ENCODE results near the gene MYO1E.
A peak's percentile ranks its signal among the peaks of the same experiment; 100 is the strongest.
"Not testable (repeated sequence)": the region's sequence is repeated elsewhere in the genome, so short reads cannot be mapped to it uniquely, and the experiment has no call there.

Gene MYO1E

DNA sequence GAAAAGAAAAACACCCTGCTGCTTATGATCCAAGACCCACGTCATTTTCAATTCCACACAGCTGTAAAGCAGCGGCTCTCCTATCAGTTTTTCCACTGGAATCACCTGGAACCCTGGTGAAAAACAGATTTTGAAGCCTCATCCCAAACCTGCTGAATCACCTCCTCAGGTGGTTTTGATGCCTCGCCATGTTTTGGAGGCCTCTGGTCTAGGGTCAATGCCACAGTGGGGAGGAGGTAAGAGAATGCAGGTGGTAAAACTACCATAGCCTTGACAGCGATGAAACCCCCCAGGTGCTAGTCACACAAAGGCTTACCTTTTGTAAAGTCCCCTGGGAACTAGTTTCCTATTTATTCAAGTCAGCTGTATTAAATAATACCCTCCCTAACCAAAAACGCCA lies 24.8 kb downstream of the MYO1E start:
- no peak for DNase-seq

DNA sequence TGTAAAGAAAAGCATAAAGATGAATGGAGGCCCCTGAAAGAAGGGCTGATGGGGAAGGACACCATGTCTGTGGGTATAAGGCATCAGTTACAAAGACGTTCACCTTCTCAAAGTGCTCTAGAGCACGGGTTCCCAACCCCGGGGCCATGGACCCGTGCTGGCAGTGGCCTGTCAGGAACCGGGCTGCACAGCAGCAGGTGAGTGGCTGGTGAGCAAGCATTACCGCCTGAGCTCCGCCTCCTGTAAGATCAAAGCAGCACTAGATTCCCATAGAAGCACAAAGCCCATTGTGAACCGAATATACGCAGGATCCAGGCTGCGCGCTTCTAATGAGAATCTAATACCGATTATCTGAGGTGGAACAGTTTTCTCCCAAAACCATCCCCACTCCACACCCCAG lies 25.7 kb downstream of the MYO1E start:
- DNase-seq: no peak

DNA sequence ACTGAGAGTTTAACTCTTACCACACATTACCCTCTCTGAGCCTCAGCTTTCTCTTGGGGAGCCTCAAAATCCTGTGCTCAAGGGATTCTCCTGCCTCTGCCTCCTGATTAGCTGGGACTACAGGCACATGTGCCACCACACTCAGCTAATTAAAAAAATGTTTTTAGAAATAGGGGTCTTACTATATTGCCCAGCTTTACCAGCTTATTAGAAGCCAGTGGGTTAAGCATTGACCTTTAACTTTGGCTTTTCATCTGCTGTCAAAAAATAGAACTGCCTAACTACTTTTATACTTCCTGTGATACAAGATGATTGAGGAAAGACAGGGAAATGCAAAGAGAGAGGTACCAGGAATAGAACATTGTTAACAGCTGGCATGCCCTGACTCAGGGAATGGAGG lies 27.3 kb downstream of the MYO1E start:
- DNase-seq: no peak

DNA sequence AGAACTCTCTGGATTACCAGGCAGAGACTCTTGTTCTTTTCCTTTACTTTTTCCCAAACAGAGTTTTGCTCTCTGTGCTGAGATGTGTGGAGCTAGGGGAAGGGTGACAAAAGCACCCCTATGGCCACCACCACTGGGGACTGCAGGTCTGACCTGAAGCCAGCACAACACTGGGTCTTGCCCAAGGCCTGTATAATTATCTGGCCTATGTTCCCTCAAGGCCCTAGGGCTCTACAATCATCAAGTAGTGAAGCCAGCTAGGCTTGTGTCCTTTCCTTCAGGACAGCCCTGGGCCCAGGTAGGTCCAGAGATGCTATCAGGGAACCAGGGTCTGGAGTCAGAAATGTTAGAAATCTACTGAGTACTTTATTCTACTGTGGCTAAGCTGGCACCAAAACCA lies 28.4 kb downstream of the MYO1E start:
- DNase-seq: no peak

DNA sequence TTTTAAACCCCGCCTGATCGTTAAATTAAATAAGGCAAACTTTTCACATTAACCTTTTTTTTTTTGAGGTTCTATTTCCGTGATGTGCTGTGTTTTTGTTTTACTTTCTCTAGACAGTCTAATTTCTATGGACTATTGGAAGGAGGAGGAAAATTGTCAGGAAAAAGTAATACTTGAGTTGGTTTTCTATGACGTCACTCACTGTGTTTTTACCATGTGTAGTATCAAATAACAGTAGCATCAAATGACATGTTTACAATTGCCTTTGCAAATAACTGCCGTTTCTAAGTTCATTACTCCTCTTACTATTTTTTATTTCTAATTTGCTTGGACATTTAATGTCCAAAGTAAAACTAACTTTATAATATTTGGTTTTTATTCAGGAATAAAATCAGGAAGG lies 32.3 kb downstream of the MYO1E start:
- no peak for DNase-seq

DNA sequence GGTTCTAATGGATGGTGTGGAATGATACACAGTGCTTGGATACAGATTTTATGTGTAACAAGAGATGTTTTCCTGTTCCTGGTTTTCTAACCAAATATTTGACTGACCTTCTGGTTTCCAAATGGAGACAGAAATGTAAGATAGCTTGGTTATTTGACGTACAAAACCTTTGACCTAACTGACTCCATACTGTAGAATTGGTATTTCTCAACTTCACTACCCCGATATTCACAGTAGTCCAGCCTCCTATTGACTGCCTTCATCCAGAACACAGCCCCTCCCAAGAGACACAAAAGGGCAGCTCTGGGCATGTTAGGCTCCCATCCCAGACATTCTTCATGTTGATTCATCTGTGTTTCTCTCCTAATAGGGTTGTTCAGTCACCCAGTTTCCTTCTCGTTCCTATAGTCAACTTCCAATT lies 33.4 kb downstream of the MYO1E start:
- DNase-seq: no peak

DNA sequence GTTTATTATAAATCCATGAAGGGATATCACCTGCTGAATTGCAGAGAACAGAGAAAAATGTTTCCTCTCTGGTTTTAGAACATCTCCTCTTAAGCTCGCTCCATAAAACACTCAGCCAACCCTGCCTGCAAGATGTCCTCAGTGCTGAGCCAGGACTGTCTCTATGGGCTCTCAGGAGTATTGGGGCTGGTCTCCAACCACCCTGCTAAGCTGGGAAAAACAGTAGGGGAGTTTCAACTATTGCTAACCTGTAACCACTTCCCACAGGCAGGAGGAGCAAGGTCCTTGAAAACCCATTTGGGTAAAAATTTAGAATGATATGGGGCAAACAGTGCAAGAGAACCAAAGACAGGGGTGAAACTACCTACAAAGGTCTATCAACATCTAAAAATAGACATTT lies 34.3 kb downstream of the MYO1E start:
- DNase-seq: no peak

DNA sequence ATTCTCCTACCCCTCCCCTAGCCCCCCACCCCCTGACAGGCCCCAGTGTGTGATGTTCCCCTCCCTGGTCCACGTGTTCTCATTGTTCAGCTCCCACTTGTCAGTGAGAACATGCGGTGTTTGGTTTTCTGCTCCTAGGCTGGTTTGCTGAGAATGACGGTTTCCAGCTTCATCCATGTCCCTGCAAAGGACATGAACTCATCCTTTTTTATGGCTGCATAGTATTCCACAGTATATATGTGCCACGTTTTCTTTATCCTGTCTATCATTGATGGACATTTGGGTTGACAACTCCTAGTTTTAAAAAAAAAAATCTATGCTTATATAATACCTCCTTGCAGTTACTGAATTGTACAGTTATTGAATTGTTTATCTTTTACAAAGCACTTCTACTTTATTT lies 35.9 kb downstream of the MYO1E start:
- not testable (repeated sequence) for DNase-seq

DNA sequence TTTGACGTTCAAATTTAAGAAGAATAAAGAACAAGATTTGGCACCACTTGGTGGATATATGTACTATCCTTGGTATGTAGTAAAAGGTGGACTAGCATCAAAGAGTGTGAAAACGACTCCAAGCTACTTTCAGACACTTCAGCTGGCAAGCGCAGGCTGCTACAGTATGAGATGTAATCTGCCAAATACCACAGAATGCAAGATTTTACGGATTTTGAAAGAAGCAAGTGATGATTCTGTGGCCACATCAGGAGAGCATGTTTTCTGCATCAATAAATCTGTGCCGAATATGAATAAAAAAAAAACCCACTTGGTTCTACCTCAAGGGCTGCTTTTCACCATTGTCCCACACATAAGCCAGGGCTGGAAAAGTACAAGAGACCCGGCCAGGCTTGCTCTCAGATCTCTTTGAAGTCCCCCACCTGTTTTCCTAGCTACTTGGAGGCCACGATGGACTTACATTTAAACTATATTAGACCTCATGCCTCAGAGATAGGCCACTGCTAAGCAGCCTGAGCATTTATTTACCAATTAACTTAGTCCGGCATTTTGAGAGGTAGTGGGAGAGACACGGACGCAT lies 37.4 kb downstream of the MYO1E start:
- DNase-seq: no peak

DNA sequence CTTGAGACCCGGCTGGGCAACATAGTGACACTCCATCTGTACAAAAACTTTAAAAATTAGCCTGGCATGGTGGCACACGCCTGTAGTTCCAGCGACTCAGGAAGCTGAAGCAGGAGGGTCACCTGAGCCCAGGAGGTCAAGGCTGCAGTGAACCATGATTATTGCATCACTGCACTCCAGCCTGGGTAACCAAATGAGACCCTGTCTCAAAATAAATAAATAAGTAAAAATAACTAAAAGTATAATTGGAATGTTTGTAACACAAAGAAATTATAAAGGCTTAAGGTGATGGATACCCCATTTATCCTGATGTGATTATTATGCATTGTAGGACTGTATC lies 38.6 kb downstream of the MYO1E start:
- no peak for DNase-seq

DNA sequence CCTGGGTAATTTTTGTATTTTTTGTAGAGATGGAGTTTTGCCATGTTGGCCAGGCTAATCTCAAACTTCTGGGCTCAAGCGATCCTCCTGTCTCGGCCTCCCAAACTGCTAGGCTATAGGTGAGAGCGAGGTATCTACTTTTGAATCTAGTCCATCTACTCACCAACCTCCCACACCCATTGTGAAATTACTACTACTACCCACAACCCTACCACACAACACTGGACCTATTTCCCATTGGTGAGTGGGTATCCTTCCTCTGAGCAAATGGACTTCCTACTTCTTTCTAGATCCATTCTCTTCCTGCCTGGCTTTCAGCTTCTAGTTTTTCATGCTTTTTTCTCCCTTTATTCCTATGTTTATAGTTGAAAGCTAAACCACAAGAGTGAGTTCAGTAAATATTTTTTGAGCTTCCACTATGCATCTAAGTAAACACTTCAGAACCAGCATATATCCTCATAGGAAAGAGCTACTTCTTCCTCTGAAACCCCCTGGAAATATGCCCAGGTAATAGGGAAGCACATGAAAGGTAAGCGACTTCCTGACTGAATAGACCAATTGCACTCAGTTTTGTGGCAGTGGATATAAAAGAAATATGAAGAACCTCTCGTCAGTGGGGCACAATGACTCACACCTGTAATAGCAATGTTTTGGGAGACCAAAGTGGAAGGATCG lies 39.1 kb downstream of the MYO1E start:
- DNase-seq: no peak

DNA sequence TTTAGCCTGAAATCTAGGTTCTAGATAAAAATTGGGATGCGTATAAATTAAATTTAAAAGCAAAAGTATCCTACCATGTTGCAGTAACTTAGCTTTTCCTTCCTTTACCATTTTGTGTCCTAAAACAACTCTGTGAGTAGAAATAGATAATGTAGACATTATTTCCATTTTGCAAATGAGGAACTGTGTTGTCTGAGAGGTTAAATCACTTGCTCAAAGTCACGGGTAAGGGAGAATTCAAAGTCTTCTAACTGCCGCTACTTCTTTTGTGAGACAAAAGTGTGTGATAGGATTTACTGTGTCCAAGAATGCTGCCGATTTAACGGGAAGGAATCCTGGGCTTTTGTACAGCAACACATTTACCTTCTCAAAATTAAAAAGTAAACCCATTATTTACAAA lies 40.7 kb downstream of the MYO1E start:
- no peak for DNase-seq

DNA sequence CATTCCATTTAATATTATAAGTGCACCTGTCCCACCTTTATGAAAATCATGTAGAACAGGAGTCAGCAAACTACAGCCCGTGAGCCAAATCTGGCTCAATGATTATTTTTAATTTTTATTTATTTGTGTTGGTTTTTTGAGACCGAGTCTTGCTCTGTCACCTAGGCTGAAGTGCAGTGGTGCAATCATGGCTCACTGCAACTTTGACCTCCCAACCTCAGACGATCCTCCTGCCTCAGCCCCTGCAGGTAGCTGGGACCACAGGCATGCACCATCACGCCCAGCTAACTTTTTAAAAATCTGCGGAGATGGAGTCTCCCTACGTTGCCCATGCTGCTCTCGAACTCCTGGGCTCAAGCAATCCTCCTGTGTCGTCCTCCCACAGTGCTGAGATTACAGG lies 42.0 kb downstream of the MYO1E start:
- DNase-seq: no peak

DNA sequence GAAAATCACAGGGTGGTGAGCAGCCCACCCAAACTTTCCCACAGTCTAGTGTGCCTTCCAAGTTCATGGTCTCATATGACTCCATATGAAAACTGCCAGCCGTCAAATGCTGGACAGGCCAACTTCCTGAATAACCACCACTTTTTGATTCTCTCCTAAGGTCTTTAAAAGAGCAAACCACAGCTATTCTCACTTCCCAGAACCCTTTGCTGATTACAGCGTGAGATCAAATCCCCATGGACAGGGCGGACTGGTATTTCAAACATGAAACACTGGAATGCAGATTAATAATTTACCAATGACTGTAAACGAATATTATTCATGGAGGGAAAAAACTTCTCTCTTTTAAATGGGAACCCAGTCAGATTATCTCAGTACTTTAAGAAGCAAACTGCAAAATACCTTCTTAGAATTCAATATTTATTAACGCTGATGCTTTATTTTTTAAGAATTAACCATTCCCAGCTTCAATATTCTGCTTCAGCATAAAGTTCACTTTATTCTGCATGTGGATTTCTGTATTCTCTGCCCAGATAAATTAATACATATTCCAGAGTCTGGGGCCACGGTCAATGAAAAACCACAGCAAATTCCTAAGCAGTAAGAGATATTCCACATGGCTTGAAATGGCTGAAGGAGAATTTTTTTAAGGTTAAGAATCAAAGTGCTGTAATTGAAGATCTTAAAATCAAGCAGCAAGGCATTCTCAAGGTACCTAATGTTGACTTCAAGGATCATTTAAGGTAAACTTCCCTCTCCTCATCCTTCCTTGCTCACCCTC lies 42.9 kb downstream of the MYO1E start:
- DNase-seq: no peak

DNA sequence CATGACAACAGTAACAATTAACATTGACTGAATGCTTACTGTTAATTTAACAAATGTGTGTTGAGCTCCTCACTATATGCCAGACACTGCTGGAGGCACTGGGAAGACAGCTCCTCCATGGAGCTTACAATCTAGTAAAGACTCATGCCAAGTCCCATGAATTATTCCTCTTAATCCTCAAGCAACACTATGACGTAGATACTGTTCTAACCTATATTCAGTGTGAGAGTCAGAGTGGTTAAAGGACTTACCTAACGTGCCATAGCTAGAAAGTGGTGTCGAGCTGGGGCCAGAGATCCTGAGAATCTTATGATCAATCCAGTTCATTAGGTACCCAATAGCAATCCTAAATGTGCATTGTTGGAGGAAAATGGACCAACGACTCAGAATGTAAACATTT lies 43.6 kb downstream of the MYO1E start:
- DNase-seq: no peak

DNA sequence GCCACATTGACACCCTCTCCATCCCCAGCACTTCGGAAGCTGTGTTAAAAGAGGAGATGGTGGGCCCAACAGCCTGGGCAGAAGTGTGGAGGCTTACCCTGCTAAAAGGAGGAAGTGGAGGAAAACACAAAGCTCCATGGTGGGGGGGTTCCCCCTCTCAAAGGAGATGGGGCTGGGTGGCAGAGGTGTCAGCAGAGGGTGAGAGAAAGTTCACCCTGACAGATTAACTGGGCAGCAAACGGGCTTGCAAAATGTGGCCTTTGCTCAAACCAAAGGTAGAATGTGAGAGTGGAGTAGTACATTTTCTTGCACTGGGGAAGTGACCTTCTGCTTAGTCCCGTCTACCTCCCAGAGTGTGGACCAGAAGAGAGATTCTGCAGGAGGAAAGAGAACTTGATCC lies 44.7 kb downstream of the MYO1E start:
- DNase-seq: no peak

DNA sequence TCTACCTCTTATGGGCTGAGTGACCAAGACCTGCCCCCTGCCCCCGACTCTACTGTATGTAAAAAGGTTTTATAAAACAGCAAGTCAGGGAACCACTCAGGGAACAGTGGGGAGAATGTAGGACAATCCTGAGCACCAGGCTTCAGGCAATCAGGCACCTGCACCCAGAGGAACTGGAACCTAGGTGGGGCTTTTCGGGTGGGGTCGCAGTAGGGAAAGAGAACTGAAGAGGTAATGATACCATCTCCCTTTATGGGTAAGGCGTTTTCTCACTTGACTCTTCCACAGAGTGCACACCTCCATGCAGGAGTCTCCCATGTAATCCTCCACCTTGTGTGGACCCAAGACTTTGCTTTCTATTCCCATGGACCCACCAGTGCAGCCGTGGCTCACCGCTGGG lies 45.8 kb downstream of the MYO1E start:
- DNase-seq: no peak

DNA sequence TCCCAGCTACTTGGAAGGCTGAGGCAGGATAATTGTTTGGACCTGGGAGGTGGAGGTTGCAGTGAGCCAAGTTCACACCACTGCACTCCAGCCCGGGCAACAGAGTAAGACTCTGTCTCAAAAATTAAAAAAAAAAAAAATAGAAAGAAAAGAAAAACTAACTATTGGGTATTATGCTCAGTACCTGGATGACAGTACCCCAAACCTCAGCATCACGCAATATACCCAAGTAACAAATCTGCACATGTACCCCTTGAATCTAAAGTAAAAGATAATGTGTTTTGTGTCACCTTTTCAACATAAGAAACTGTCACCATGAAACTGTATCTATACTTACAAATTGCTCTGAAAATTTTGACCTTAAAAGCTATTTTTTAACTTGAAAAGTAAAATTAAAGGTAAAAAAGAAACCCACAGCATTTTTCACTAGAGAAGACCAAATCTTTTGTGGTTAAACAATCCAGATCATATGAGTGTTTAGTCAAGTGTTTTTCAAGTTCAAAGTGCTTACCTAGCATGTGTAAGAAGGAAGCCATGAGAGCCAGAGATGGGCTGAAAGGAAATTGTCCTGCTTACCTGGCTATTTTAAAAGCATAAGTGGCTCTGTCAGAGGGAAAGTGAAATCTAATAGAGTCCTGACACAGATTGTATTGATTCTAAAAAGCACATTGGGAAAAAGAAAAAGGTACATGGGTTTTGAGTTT lies 50.5 kb downstream of the MYO1E start:
- no peak for DNase-seq

DNA sequence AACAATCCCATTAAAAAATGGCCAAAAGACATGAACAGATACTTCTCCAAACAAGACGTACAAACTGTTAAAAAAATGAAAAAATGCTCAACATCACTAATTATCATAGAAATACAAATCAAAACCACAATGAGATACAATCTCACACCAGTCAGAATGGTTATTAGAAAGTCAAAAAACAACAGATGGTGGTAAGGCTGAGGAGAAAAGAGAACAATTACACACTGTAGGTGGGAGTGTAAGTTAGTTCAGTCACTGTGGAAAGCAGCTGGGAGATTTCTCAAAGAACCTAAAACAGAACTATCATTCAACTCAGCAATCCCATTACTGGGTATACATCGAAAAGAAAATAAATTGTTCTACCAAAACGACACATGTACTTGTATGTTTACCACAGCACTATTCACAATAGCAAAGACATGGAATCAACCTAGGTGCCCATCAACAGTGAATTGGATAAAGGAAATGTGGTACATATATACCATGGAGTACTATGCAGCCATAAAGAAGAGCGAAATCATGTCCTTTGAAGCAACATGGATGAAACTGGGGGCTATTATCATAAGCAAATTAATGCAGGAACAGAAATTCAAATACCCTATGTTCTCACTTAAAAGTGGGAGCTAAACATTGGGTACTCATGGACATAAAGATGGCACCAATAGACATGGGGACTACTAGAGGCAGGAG lies 51.5 kb downstream of the MYO1E start:
- DNase-seq: no peak

DNA sequence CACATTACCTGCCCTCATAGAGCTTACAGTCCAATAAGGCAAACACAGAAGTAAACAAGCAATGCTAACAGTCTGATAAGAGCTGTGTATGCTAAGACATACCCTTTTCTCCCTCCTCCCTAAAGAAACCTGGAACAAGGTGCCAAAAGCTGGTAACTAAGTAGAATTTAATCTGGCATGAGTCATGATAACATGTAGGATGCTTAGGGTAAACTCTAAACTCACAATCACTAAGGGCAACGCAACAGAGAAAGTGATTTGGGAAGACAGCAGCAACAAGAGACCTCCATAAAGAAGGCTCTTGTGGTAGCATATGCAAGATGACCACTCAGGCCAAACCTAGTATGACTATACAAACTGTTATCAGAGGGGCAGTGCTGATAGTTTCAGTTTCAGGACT lies 55.5 kb downstream of the MYO1E start:
- no peak for DNase-seq

DNA sequence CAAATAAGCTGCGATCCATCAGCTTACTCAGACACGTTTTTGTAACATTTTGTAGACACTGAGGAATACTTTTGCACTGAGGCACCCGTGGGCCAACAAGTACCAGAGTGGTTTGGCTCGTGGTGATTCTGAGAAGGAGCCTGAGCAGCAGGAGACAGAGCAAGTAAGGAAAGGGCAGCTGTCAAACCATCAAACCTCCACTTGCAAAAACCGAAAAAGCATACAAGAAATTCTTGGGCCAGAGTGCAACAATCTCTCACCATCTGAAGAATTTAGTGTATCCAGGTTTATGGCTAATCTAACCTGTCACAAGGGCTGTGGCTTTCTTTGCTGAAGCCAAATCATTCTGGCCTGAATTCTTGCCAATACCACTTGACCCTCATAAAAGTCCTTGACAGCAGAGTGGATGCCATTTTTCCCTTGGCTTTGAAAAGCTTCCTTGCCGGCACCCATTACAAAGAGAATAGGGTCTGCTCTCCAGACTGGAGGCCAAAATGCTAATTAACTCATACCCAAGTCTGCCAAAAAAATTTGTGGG lies 56.7 kb downstream of the MYO1E start:
- no peak for DNase-seq

DNA sequence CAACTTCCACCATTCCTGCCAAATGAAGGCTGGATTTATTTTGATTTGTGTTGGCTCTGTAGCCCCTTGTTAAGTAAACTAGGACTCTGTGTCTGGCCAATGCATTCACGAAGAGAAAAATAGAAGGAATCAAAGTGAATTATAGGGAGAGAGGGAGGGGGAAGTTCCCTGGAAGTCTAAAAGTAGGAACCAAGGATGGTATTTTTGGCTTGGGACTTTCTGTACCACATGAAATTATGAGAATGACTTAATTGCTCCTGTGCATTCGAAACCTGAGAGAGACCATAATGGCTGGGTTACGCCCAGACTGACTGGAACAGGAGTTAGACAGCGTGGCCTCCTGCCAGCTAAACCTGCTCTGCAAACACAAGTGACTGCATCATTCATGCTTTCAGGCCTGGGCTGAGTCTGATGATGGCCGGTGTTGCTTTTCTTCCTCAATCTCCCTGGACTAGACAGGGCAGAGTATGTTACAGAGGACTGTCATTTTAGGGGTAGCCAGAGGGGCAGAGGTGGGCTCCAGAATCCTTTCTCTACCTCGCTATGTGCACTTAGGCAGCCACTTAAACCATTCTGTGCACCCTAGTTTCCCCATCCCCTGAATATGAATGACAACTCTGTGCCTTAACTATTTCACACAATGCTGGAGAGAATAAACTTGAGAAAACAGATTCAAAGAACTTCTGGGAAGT lies 58.9 kb downstream of the MYO1E start:
- peak; percentile 45 for DNase-seq

Data from DMS153 (cell line).